ENCODE data around the gene GFOD1.
"Not testable (repeated sequence)": the region's sequence is repeated elsewhere in the genome, so short reads cannot be mapped to it uniquely, and the experiment has no call there.

GFOD1 gene

DNA sequence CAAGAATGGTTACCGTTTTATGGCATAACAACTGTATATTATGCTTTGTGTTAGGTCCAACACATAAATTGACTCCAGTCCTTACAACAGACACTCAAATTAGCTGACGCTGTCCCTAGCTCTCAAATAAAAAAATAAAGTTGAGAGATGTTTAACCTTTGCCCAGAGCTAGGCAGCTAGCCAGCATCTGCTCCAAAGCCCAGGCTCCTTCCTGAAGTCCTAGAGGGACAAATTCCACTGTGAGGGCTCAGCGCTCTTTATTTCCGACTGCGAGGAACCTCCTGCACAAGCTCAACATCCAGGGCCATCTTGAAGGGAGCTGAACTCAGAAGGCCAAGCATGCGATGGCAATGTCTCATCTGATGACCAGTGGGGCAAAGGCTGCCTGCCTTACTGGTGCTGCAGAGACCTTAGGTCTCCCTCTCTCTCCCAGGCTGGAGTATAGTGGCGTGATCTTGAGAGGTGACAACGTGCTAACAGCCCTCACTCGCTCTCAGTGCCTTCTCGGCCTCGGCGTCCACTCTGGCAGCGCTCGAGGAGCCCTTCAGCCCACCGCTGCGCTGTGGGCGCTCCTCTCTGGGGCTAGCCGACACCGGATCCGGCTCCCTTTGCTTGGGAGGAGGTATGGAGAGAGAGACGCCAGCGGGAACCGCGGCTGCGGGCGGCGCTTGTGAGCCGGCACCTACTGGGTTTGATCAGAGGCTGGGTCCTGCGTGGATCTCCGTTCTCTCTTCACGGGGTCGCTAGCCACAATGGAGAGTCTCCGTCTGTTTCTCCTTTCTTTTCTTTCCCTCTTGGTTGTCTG, 24.7 kb upstream of the GFOD1 start:
- no peak for DNase-seq (ENCODE audit: low spot score)

GRCh38 chr6:13511141-13511571, 23.8 kb upstream of the GFOD1 start:
- DNase-seq (ENCODE audit: low spot score), result not testable (repeated sequence)

DNA sequence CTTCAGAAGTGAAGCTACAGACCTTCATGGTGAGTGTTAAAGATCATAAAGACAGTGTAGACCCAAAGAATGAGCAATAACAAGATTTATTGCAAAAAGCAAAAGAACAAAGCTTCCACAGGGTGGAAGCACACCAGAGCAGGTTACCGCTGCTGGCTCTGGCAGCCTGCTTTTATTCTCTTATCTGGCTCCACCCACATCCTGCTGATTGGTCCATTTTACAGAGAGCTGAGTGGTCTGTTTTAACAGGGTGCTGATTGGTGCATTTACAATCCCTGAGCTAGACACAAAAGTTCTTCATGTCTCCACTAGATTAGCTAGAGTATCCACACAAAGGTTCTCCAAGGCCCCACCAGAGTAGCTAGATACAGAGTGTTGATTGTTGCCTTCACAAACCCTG, 23.0 kb upstream of the GFOD1 start:
- not testable (repeated sequence) for DNase-seq (ENCODE audit: low spot score)

DNA sequence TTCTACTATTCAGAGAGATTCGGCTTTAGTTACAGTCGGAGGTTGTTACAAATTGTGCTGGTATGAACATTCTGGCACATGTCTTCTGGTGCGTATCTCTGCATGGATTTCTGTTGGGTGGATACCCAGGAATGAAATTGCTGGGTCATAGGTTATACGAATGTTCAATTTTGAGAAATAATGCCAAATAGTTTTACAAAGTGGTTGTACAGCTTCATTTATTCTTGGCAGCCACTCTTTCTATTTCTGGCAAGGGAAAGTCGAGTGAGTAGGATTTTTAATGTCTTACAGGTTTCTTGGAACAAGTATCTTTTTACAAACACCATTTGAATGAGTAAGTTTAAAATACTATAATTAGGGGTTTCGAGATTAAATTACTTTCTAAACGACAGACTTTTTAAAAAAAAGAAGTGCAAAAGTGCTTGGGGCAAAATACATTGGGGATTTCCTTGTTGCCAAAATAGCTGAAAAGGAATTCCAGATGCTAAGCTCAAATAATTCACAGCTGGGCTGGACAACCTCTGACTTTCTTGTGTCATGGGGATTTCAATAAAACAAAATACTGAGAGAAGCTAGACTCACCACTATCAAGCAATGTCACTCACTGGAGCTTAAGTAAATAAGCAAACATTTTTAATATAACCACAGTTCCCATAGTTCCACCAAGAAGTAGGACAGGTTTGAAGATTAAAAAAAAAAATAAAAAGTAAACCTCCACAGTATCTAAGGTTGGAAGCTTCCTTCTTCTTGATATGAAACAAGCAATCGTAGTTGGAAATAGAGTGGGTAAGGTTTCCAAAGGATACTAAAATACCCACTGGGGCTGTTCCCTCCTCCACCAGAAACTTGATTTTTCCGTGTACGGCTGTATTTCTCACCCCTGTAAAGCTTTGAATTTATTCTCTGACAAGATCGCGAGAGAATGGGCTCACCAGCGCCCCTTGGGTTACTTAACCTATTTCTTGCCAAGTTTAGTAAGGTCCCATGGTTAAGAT, 21.6 kb upstream of the GFOD1 start:
- DNase-seq (ENCODE audit: low spot score), result no peak

- DNase-seq (ENCODE audit: low spot score), result no peak
Observed at GRCh38 chr6:13507306-13507860, 20.0 kb upstream of the GFOD1 start.

- no peak for DNase-seq (ENCODE audit: low spot score)
Observed at GRCh38 chr6:13505345-13505734, 17.9 kb upstream of the GFOD1 start.

DNA sequence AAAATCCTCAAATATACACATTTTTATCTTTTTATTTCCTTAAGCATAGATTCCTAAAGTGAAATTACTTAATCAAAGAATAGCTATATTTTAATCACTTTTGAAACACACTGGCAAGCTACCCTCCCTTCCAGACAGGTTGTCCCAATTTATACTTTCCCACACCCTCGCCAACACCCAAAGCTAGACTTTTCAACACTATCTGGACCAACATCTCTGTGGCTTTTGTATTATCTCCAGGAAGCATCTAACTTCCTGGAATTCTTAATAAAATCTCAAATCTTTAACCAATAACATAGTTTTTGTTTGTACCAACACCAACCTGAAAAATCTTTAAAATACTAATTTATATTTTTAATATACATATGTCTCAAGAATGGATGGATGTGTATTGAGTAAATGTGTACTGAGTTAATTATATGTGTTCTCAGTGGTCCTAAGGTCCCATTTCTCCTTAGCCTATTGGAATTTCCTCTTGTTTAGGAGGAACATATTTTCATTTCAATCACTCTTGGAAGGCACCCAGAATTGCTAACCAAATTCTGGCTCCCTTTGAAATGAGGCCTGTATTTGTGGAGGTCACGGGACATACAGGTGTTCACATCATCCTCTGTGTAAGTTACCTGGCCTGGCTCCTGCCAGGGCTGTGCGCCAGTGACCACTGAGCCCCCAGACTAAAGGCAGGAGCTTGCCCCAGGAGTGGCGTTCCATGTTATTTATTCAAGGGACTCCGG, 17.4 kb upstream of the GFOD1 start:
- no peak for DNase-seq (ENCODE audit: low spot score)

GRCh38 chr6:13500915-13501314, 13.5 kb upstream of the GFOD1 start:
- DNase-seq (ENCODE audit: low spot score), result no peak

DNA sequence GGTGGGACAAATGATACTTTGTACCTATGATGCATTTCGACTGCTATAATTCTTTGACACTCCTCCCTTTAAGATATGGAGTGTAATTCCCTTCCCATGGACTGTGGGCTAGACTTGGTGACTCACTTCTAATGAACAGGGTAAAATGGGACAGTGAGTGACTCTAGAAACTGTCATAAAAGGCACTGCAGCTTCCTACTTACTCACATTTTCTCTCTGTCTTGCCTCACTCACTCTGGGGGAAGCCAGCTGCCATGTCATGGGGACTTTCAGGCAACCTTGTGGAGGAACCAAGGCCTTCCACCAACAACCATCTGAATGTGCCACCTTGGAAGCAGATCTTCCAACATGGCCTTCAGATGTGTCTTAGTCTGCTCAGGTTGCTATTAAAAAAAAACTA, 12.9 kb upstream of the GFOD1 start:
- peak; percentile 65 for DNase-seq (ENCODE audit: low spot score)

DNA sequence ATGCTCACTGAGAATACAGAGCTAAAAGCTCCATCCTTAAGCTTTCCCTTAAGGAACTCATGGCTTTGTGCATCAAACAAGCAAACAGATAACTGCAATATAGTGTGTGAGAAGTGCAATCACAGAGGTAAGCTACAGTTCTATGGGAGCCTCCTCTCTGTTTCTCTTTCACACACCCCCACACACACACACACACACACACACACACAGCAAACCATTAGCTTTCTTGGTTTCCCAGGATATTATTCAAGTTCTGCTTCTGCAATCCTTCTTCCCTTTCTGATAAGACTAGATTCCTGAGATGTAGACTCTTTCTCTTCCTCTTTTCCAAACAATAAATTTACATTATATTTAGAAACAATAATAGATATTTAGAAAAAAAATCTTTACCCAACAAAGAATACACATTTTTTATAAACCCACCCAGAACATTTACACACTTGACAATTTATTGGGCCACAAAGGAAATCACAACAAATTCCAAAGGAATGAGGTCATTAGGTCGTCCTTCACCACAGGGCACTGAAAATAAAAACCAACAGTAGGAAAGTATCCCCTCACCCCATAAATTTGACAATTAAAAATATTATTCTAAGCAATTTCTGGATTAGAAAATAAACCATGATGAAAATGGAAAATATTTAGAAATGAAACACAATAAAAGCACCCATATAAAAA, 9.3 kb upstream of the GFOD1 start:
- peak; percentile 25 for DNase-seq (ENCODE audit: low spot score)

- no peak for DNase-seq (ENCODE audit: low spot score)
Observed at GRCh38 chr6:13495818-13496217, 8.4 kb upstream of the GFOD1 start.

DNA sequence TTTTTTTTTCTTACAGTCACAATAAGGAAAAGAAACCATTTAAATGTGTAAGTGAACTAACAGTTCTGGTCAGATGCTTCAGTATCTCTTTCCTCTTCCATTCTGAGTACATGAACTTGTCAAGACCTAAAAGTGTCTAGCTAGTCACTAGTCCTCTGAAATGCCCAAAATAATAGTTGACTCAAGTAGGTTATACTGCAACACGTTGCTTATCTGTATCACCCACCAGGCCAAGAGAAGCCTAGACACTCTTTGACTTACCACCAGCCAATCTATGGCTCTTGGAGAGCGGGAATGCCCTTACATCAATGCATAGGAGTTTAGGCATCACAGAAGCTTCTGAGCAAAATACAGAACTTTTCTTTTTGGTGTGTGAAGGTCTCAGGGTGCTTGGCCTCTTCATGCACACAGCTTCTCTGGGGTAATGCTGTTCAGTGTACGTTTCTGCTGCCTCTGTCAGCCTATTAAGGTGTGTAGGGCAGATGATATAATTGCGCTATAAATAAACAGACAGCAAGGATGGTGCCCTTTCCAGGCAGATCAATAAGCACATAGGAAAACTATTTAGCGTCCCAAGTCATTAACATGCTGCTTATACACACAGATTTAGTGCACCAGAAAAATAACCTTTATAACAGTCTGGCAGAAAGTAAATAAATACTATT, 7.8 kb upstream of the GFOD1 start:
- DNase-seq (ENCODE audit: low spot score), result no peak

- no peak for DNase-seq (ENCODE audit: low spot score)
Observed at GRCh38 chr6:13494137-13494536, 6.7 kb upstream of the GFOD1 start.

- no peak for DNase-seq (ENCODE audit: low spot score)
Observed at GRCh38 chr6:13493147-13493546, 5.7 kb upstream of the GFOD1 start.

DNA sequence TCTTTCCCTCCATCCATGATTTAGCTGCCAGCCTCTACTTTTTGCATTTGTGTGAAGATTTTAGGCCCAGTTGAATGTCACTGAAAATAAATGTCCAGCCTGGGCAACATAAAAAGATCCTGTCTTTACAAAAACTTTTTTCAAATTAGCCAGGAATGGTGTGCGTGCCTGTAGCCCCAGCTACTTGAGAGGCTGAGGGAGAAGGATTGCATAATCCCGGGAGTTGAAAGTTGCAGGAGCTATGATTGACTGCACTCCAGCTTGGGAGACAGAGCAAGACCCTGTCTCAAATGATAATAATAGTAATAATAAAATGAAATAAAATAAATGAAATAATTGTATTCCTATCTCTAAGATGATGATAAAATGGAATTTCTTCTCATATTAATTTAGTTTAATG, 5.0 kb upstream of the GFOD1 start:
- DNase-seq (ENCODE audit: low spot score), result no peak

DNA sequence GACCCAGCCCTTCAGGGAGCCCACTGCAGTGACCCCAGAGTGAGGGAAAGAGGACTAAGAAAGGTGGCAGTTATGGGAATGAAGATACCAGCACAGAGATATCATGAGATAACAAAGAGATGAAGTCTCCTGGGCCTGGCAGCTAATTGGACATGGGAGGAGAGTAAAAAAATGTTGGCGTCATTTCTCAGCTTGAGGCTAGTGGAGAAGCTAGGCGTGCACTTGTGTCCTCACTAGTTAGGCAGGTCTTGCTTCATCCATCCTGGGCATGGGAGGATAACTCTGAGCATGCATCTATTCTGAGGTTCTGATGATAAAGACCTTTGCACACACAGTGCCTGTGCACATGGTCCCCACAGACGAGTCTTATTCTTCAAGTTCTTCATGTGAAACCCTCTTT, 4.1 kb upstream of the GFOD1 start:
- DNase-seq (ENCODE audit: low spot score), result no peak

DNA sequence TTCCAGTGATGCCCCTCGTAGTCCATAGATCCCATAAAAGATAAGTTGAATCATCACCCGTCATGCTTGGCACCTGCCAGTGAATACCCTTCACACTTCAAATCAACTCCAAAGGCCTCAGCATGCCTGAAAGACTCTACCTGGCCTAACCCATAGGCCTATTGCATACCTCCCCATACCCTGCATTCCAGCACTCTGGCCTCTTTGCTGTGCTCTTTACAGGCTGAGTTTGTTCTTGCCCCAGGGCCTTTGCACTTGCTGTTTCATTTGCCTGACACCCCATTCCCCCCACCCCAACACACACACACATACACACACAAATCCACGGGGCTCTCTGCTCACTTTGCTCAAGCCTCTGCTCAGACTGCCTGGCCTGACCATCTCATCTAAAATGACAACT, 3.0 kb upstream of the GFOD1 start:
- no peak for DNase-seq (ENCODE audit: low spot score)

DNA sequence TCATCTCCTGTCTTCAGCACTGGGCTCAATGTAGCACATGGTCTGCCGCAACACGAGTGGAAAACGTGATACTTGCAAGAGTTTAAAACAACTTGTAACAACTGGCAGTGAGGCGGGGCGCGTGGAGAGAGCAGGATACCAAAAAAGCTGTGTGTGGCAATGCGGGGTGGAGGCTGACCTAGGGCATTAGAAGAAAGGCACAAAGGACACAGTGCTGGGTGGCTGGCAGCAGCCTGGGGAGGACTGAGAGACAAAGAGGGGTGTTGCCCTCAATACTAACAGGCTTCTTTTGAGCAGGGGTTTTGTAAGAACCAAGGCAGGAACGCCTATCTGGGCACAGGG, 1.5 kb upstream of the GFOD1 start:
- DNase-seq (ENCODE audit: low spot score), result no peak

- no peak for DNase-seq (ENCODE audit: low spot score)
Observed at GRCh38 chr6:13488015-13488895, 855 bp upstream of the GFOD1 start.

DNA sequence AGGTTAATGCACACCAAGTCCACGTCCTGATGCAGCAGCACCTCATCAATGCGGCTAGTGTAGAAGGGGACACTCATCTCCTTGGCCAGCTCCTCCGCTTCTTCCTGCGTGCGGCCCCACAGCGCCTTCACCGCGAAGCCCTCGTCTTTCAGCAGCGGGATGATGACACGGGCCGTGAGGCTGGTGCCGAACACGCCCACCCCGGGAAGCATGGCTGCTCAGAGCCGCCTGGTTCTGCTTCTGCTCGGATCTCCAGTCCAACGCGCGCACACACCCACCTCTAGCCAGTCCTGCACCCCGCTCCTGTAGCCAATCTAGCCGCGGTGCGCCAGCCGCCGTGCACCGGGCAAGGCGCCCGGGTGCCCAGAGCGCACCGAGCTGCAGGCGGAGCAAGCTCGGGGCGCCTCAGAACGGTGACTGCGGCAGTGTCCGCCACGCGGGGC, 700 bp downstream of the GFOD1 start:
- peak; percentile 43 for DNase-seq (ENCODE audit: low spot score)
